ENCODE data around the gene TMBIM6.

Gene TMBIM6

GRCh38 chr12:49806877-49807276, 65.5 kb downstream of the TMBIM6 start:
- H3K79me2 ChIP-seq (ENCODE audit: low read length) = no peaks in the 10 kb centered on the region
- no peaks in the 10 kb centered on the region for H3K9me2 ChIP-seq (replicated peaks; ENCODE audit: insufficient read depth, low read length)
- H3K9me3 ChIP-seq (replicated peaks; ENCODE audit: insufficient read depth, low read length) = no peaks in the 10 kb centered on the region
- H3K27me3 ChIP-seq (replicated peaks; ENCODE audit: insufficient read depth, low read length) = 0 out of 2 replicates have a peak, but pooled peaks cover 3% of the 10 kb centered on the region
- H3K4me3 ChIP-seq (ENCODE audit: low read length) = no peak overlapping the region
- no peak overlapping the region for H3K27ac ChIP-seq (ENCODE audit: low read length)
- H3K4me1 ChIP-seq (ENCODE audit: low read length) = no peaks in the 10 kb centered on the region
- DNase-seq = no peak
- no peak overlapping the region for H3K4me2 ChIP-seq (ENCODE audit: low read depth, low read length)
- H4K20me1 ChIP-seq (ENCODE audit: insufficient read depth, low read length) = no peaks in the 10 kb centered on the region
- TF ChIP-seq CTCF (IDR thresholded peaks at IDR 0.05; ENCODE audit: low read length) (no peak), EZH2phosphoT487 (IDR thresholded peaks at IDR 0.05; ENCODE audit: low read length) (no peak), EZH2 (optimal IDR thresholded peaks at IDR 0.05; ENCODE audit: low read depth, low read length) (no peak)
- H3K9ac ChIP-seq (ENCODE audit: low read length) = no peak overlapping the region
- no peak overlapping the region for H2AFZ ChIP-seq (ENCODE audit: low read length)
- no peaks in the 10 kb centered on the region for H3K36me3 ChIP-seq (replicated peaks; ENCODE audit: insufficient read depth, low read length)
- no peaks in the 10 kb centered on the region for H3F3A ChIP-seq (ENCODE audit: insufficient read depth, low read length)

GRCh38 chr12:49807991-49808580, 66.7 kb downstream of the TMBIM6 start:
- no peaks in the 10 kb centered on the region for H3K9me3 ChIP-seq (replicated peaks; ENCODE audit: insufficient read depth, low read length)
- 0 out of 2 replicates have a peak, but pooled peaks cover 3% of the 10 kb centered on the region for H3K27me3 ChIP-seq (replicated peaks; ENCODE audit: insufficient read depth, low read length)
- H3K4me2 ChIP-seq (ENCODE audit: low read depth, low read length) = no peak overlapping the region
- no peaks in the 10 kb centered on the region for H3K36me3 ChIP-seq (replicated peaks; ENCODE audit: insufficient read depth, low read length)
- no peaks in the 10 kb centered on the region for H3F3A ChIP-seq (ENCODE audit: insufficient read depth, low read length)
- DNase-seq = no peak
- H2AFZ ChIP-seq (ENCODE audit: low read length) = no peak overlapping the region
- H3K9me2 ChIP-seq (replicated peaks; ENCODE audit: insufficient read depth, low read length) = no peaks in the 10 kb centered on the region
- no peak overlapping the region for H3K27ac ChIP-seq (ENCODE audit: low read length)
- no peak overlapping the region for H3K4me3 ChIP-seq (ENCODE audit: low read length)
- H3K4me1 ChIP-seq (ENCODE audit: low read length) = no peaks in the 10 kb centered on the region
- no peak overlapping the region for H3K9ac ChIP-seq (ENCODE audit: low read length)
- no peaks in the 10 kb centered on the region for H3K79me2 ChIP-seq (ENCODE audit: low read length)
- H4K20me1 ChIP-seq (ENCODE audit: insufficient read depth, low read length) = no peaks in the 10 kb centered on the region
- TF ChIP-seq EZH2phosphoT487 (IDR thresholded peaks at IDR 0.05; ENCODE audit: low read length) = no peak
- TF ChIP-seq CTCF (IDR thresholded peaks at IDR 0.05; ENCODE audit: low read length) = no peak
- no peak for TF ChIP-seq EZH2 (optimal IDR thresholded peaks at IDR 0.05; ENCODE audit: low read depth, low read length)

- 0 out of 2 replicates have a peak, but pooled peaks cover 3% of the 10 kb centered on the region for H3K27me3 ChIP-seq (replicated peaks; ENCODE audit: insufficient read depth, low read length)
- TF ChIP-seq EZH2phosphoT487 (IDR thresholded peaks at IDR 0.05; ENCODE audit: low read length) (no peak), EZH2 (optimal IDR thresholded peaks at IDR 0.05; ENCODE audit: low read depth, low read length) (no peak), CTCF (IDR thresholded peaks at IDR 0.05; ENCODE audit: low read length) (no peak)
- no peaks in the 10 kb centered on the region for H3K36me3 ChIP-seq (replicated peaks; ENCODE audit: insufficient read depth, low read length)
- H3K27ac ChIP-seq (ENCODE audit: low read length) = no peak overlapping the region
- H2AFZ ChIP-seq (ENCODE audit: low read length) = no peak overlapping the region
- H3F3A ChIP-seq (ENCODE audit: insufficient read depth, low read length) = no peaks in the 10 kb centered on the region
- DNase-seq = no peak
- H3K9me2 ChIP-seq (replicated peaks; ENCODE audit: insufficient read depth, low read length) = no peaks in the 10 kb centered on the region
- no peaks in the 10 kb centered on the region for H3K79me2 ChIP-seq (ENCODE audit: low read length)
- H3K4me1 ChIP-seq (ENCODE audit: low read length) = no peaks in the 10 kb centered on the region
- H3K9ac ChIP-seq (ENCODE audit: low read length) = no peak overlapping the region
- H3K9me3 ChIP-seq (replicated peaks; ENCODE audit: insufficient read depth, low read length) = no peaks in the 10 kb centered on the region
- no peak overlapping the region for H3K4me3 ChIP-seq (ENCODE audit: low read length)
- H3K4me2 ChIP-seq (ENCODE audit: low read depth, low read length) = no peak overlapping the region
- no peaks in the 10 kb centered on the region for H4K20me1 ChIP-seq (ENCODE audit: insufficient read depth, low read length)
These were observed 67.5 kb downstream of the TMBIM6 start for GRCh38 chr12:49808686-49809380.
